Naive thymus-derived CD8-positive, alpha-beta T cell (primary cell): ENCODE results near the gene PTP4A1. TPM values are rescaled to one million over a fixed set of nuclear protein-coding genes. Genes with fewer than 3 reads are reported as not detected.

Experiments used
- ATAC-seq, 2 donors: fragments of 150-1000 bp; cut with Tn5 transposase in 1 of 2; sonication (Bioruptor Pico), chemical (Tn5 transposase) in 1 of 2; 1 replicate in 1 of 2; 2 replicates in 1 of 2; pipeline ENCODE4 v1.10.0; 2021; ENCODE audit warnings: mild to moderate bottlenecking in 2 of 2, moderate library complexity in 2 of 2
- POLR2A ChIA-PET: fragments of 350-600 bp; sonication (Branson Sonifier 250); formaldehyde crosslinking; loops from one replicate; lab custom pipeline; 2021; ENCODE audit warnings: antibody characterized with exemption; lab: Charles Lee
- DNase-seq, 10 donors: peaks; one replicate each; pipeline versions ENCODE4 v3.0.0 to v3.0.0-alpha.2; 2020 to 2022
- H3K27ac Mint-ChIP-seq, 10 donors: one replicate each; pipeline ENCODE4 v1.8.0; 2020 to 2022; ENCODE audit warnings: mild to moderate bottlenecking in 10 of 10, mixed read lengths in 10 of 10, moderate library complexity in 4 of 10, inconsistent platforms in 1 of 10
- H3K27me3 Mint-ChIP-seq, 5 donors: one replicate each; pipeline ENCODE4 v1.8.0; 2021 to 2022; ENCODE audit warnings: mixed read lengths in 5 of 5
- H3K36me3 Mint-ChIP-seq, 3 donors: one replicate each; pipeline ENCODE4 v1.8.0; 2020 to 2022; ENCODE audit warnings: mixed read lengths in 3 of 3, mild to moderate bottlenecking in 2 of 3, inconsistent platforms in 1 of 3
- H3K4me1 Mint-ChIP-seq, 4 donors: one replicate each; pipeline ENCODE4 v1.8.0; 2021 to 2022; ENCODE audit warnings: mixed read lengths in 4 of 4
- H3K4me3 Mint-ChIP-seq, 10 donors: one replicate each; pipeline ENCODE4 v1.8.0; 2020 to 2022; ENCODE audit warnings: mild to moderate bottlenecking in 10 of 10, mixed read lengths in 10 of 10, moderate library complexity in 6 of 10, inconsistent platforms in 1 of 10
- H3K9me3 Mint-ChIP-seq, 9 donors: one replicate each; pipeline ENCODE4 v1.8.0; 2020 to 2022; ENCODE audit warnings: mixed read lengths in 9 of 9, mild to moderate bottlenecking in 3 of 9, inconsistent platforms in 1 of 9, moderate library complexity in 1 of 9
- polyA plus RNA-seq, 3 donors: library from polyadenylated mRNA; unstranded; fragments of 300-500 nt; fragmentation: Illumina TruSeq; gene quantifications; one replicate each; pipeline ENCODE4 v1.2.3, GENCODE V29; 2021
- total RNA-seq, 8 experiments: library from RNA in 2 of 8; stranded (reverse) in 2 of 8; gene quantifications; one replicate each; pipeline ENCODE4 v1.2.3 and lab custom pipeline; 2021 to 2026

The PTP4A1 gene
- total and polyA plus RNA-seq, 5 experiments from 2014 or later = 27.0 to 53.1 (median 36.1) TPM

- Mint-ChIP-seq H3K9me3 (no peaks in the 10 kb centered on the region), H3K4me1 (peaks cover 0 to 1% (median 0%) of the 10 kb centered on the region in 4 donors), H3K4me3 (no peak overlapping the region), H3K27ac (no peak overlapping the region), H3K27me3 (peaks cover 2 to 30% (median 16%) of the 10 kb centered on the region in 5 donors), H3K36me3 (peaks cover 0 to under 1% (median 0%) of the 10 kb centered on the region in 3 donors)
- no peak for DNase-seq
- no peak for ATAC-seq
- POLR2A ChIA-PET = no interaction called here
Observed at GRCh38 chr6:63560801-63561287, 11.4 kb upstream of the PTP4A1 start.

- POLR2A ChIA-PET = no interaction called here
- H3K4me1 Mint-ChIP-seq = peaks cover 0 to 1% (median 0%) of the 10 kb centered on the region in 4 donors
Observed at GRCh38 chr6:63561288-63561687, 11.0 kb upstream of the PTP4A1 start.

GRCh38 chr6:63563235-63563634, 9.0 kb upstream of the PTP4A1 start:
- peaks cover 0 to 2% (median 0%) of the 10 kb centered on the region in 3 donors for H3K36me3 Mint-ChIP-seq
- POLR2A ChIA-PET = no interaction called here
- H3K4me1 Mint-ChIP-seq = no peaks in the 10 kb centered on the region
- peaks cover 2 to 9% (median 7%) of the 10 kb centered on the region in 5 donors for H3K27me3 Mint-ChIP-seq
- no peak overlapping the region for H3K4me3 Mint-ChIP-seq
- no peak overlapping the region for H3K27ac Mint-ChIP-seq
- DNase-seq = no peak
- H3K9me3 Mint-ChIP-seq = no peaks in the 10 kb centered on the region
- ATAC-seq = no peak

More at GRCh38 chr6:63561288-63561687, 11.0 kb upstream of the PTP4A1 start:
- Mint-ChIP-seq H3K27ac (no peak overlapping the region), H3K4me3 (no peak overlapping the region), H3K27me3 (peaks cover 2 to 26% (median 14%) of the 10 kb centered on the region in 5 donors), H3K36me3 (peaks cover 0 to 2% (median 0%) of the 10 kb centered on the region in 3 donors), H3K9me3 (no peaks in the 10 kb centered on the region)
- DNase-seq (no peak), ATAC-seq (no peak)

- Mint-ChIP-seq H3K27ac (no peak overlapping the region), H3K4me1 (no peaks in the 10 kb centered on the region), H3K9me3 (no peaks in the 10 kb centered on the region), H3K36me3 (peaks cover 0 to 2% (median 0%) of the 10 kb centered on the region in 3 donors), H3K27me3 (peaks cover 0 to 8% (median 3%) of the 10 kb centered on the region in 5 donors), H3K4me3 (no peak overlapping the region)
- ATAC-seq (no peak), DNase-seq (no peak)
- POLR2A ChIA-PET = no interaction called here
Observed at GRCh38 chr6:63565058-63565726, 7.1 kb upstream of the PTP4A1 start.

- Mint-ChIP-seq H3K4me3 (no peak overlapping the region), H3K27me3 (peaks cover 0 to 6% (median 3%) of the 10 kb centered on the region in 5 donors), H3K36me3 (peaks cover 0 to 2% (median 0%) of the 10 kb centered on the region in 3 donors), H3K4me1 (peaks cover 0 to under 1% (median 0%) of the 10 kb centered on the region in 4 donors), H3K9me3 (no peaks in the 10 kb centered on the region), H3K27ac (peak overlapping the region in 1 of 10 donors; percentile 48)
- DNase-seq (no peak), ATAC-seq (no peak)
- POLR2A ChIA-PET = no interaction called here
Observed at GRCh38 chr6:63565727-63566596, 6.3 kb upstream of the PTP4A1 start.

- H3K4me1 Mint-ChIP-seq = peaks cover 0 to 13% (median 9%) of the 10 kb centered on the region in 4 donors
- no peak for ATAC-seq
- POLR2A ChIA-PET = interaction anchor here (1.8 kb wide), 1 partner anchor 68 kb away, joined by 7 read pairs; the partner anchor contains the start of gene PHF3
- H3K36me3 Mint-ChIP-seq = peaks cover 0 to 2% (median 0%) of the 10 kb centered on the region in 3 donors
- peaks cover 0 to 3% (median 0%) of the 10 kb centered on the region in 5 donors for H3K27me3 Mint-ChIP-seq
- H3K9me3 Mint-ChIP-seq = no peaks in the 10 kb centered on the region
- H3K4me3 Mint-ChIP-seq = no peak overlapping the region
- no peak overlapping the region for H3K27ac Mint-ChIP-seq
- DNase-seq = no peak
Observed at GRCh38 chr6:63567966-63568365, 4.3 kb upstream of the PTP4A1 start.

- ATAC-seq = peak; percentile 9 to 42
- Mint-ChIP-seq H3K9me3 (no peaks in the 10 kb centered on the region), H3K27ac (peak overlapping the region; percentile 95 to 100 (median 98)), H3K4me3 (peak overlapping the region; percentile 84 to 95 (median 90)), H3K4me1 (peaks cover 13 to 35% (median 33%) of the 10 kb centered on the region in 4 donors), H3K36me3 (peaks cover 0 to 5% (median 4%) of the 10 kb centered on the region in 3 donors), H3K27me3 (no peaks in the 10 kb centered on the region)
- DNase-seq = peak in 7 of 10 donors; percentile 13 to 82 (median 64)
- POLR2A ChIA-PET = interaction anchor here (1.2 to 1.3 kb wide), 2 partner anchors 64 kb away, joined by 3 to 5 read pairs; partner anchors contain the start of gene PHF3
Observed at GRCh38 chr6:63571361-63572043, 778 bp upstream of the PTP4A1 start.

- H3K36me3 Mint-ChIP-seq = peaks cover 0 to 16% (median 10%) of the 10 kb centered on the region in 3 donors
- no peaks in the 10 kb centered on the region for H3K9me3 Mint-ChIP-seq
- DNase-seq (no peak), ATAC-seq (peak; percentile 4 to 10)
- peak overlapping the region; percentile 95 to 100 (median 98) for H3K27ac Mint-ChIP-seq
- H3K27me3 Mint-ChIP-seq = no peaks in the 10 kb centered on the region
- peaks cover 13 to 43% (median 39%) of the 10 kb centered on the region in 4 donors for H3K4me1 Mint-ChIP-seq
- H3K4me3 Mint-ChIP-seq = peak overlapping the region; percentile 88 to 96 (median 93)
- POLR2A ChIA-PET = interaction anchor here (1.3 to 2.4 kb wide), 3 partner anchors 25 to 63 kb away, joined by 5 to 48 read pairs (median 15); partner anchors contain the start of gene PHF3
Observed at GRCh38 chr6:63572747-63573075, 431 bp downstream of the PTP4A1 start.

- H3K4me1 Mint-ChIP-seq = peaks cover 13 to 43% (median 39%) of the 10 kb centered on the region in 4 donors
- H3K4me3 Mint-ChIP-seq = peak overlapping the region; percentile 87 to 96 (median 92)
- peak overlapping the region; percentile 91 to 99 (median 96) for H3K27ac Mint-ChIP-seq
- ATAC-seq (peak; percentile 20 to 35), DNase-seq (peak; percentile 55 to 85 (median 66))
- no peaks in the 10 kb centered on the region for H3K9me3 Mint-ChIP-seq
- H3K27me3 Mint-ChIP-seq = no peaks in the 10 kb centered on the region
- H3K36me3 Mint-ChIP-seq = peaks cover 0 to 18% (median 10%) of the 10 kb centered on the region in 3 donors
- POLR2A ChIA-PET = interaction anchor here (0.8 to 2.4 kb wide), 3 partner anchors 22 to 62 kb away, joined by 3 to 48 read pairs (median 15); partner anchors contain the start of gene PHF3
Observed at GRCh38 chr6:63573076-63573898, 1.0 kb downstream of the PTP4A1 start.

GRCh38 chr6:63573899-63574553, 1.7 kb downstream of the PTP4A1 start:
- ATAC-seq = peak in 1 of 2 donors; percentile 1
- Mint-ChIP-seq H3K27ac (peak overlapping the region; percentile 91 to 99 (median 96)), H3K27me3 (no peaks in the 10 kb centered on the region), H3K9me3 (no peaks in the 10 kb centered on the region), H3K36me3 (peaks cover 0 to 21% (median 10%) of the 10 kb centered on the region in 3 donors), H3K4me3 (peak overlapping the region; percentile 87 to 96 (median 92)), H3K4me1 (peaks cover 13 to 43% (median 39%) of the 10 kb centered on the region in 4 donors)
- POLR2A ChIA-PET = interaction anchor here (0.8 to 2.4 kb wide), 3 partner anchors 21 to 62 kb away, joined by 3 to 48 read pairs (median 15); partner anchors contain the start of gene PHF3
- DNase-seq = peak in 7 of 10 donors; percentile 25 to 65 (median 50)
